C1 segment of cervical spinal cord (tissue), 14 donors: Measurements from ENCODE around the gene CFAP91.

Experiments
- DNase-seq, 14 donors: peaks; one replicate each; lab custom pipeline; 2025; lab: John Stamatoyannopoulos, UW

Gene CFAP91

GRCh38 chr3:119741657-119742590 is 39.1 kb downstream of the CFAP91 start:
- no peak for DNase-seq

- no peak for DNase-seq
Measured at GRCh38 chr3:119743921-119744320, 41.1 kb downstream of the CFAP91 start.

- no peak for DNase-seq
Measured at GRCh38 chr3:119745942-119746341, 43.1 kb downstream of the CFAP91 start.

- no peak for DNase-seq
Measured at GRCh38 chr3:119746423-119746822, 43.6 kb downstream of the CFAP91 start.

GRCh38 chr3:119747357-119747756 is 44.5 kb downstream of the CFAP91 start:
- DNase-seq, result no peak

- DNase-seq, result no peak
Measured at GRCh38 chr3:119748991-119749390, 46.2 kb downstream of the CFAP91 start.

GRCh38 chr3:119751423-119751822 is 48.6 kb downstream of the CFAP91 start:
- no peak for DNase-seq
